Measurements from ENCODE around the gene ZNF175.

Gene ZNF175

GRCh38 chr19:51637362-51637978, 66.4 kb downstream of the ZNF175 start:
- DNase-seq, result no peak

DNA sequence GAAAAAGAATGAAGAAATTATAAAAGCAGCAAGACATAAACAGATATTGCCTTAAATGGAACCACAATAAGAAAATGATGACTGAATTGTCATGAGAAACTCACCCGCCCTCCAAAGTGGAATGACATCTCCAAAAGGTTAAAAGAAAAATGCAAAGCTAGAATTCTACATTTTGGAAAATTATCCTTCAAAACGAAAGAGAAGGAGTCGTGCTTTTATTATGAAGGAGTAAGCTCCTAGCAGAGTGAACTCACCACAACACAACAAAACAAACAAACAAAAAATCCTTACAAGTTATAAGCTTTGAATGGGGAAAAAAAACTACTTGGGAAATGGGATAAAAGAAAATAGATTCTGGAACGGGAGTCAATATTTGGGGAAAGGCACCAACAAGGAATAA, 68.8 kb downstream of the ZNF175 start:
- no peak for DNase-seq

DNA sequence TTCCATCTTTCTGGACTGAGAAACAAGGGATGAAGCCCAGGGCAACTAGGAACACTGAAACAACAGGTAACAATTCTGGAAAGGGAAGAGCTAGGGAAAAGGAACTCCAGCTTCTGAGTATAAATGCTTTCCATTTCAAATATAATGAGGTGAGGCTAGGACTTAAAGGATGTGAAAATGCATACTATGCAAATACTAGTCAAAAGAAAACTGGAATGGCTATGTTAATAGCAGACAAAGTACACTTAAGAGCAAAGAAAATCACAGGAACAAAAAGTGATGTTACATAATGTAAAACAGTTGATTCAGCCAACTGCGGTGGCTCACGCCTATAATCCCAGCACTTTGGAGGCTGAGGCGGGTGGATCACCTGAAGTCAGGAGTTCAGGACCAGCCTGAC, 69.3 kb downstream of the ZNF175 start:
- DNase-seq, result no peak

GRCh38 chr19:51641648-51642047, 70.6 kb downstream of the ZNF175 start:
- no peak for DNase-seq
